Measurements from ENCODE around the gene UBA3.

DNA sequence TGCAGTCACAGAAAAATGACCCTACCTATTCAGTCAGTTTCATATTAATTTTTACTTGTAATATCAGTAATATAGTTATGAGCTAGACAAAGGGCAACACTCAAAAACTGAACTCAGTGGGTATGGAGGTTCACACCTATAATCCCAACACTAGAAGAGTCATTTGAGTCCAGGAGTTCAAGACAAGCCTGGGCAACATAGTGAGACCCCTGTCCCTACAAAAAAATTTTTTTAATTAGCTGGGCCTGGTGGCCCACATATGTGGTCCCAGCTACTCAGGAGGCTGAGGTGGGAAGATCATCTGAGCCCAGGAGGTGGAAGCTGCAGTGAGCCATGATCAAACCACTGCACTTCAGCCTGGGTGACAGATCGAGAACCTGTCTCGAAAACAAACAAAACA is 31.2 kb downstream of the UBA3 start:
- TF ChIP-seq, protein P1, sequence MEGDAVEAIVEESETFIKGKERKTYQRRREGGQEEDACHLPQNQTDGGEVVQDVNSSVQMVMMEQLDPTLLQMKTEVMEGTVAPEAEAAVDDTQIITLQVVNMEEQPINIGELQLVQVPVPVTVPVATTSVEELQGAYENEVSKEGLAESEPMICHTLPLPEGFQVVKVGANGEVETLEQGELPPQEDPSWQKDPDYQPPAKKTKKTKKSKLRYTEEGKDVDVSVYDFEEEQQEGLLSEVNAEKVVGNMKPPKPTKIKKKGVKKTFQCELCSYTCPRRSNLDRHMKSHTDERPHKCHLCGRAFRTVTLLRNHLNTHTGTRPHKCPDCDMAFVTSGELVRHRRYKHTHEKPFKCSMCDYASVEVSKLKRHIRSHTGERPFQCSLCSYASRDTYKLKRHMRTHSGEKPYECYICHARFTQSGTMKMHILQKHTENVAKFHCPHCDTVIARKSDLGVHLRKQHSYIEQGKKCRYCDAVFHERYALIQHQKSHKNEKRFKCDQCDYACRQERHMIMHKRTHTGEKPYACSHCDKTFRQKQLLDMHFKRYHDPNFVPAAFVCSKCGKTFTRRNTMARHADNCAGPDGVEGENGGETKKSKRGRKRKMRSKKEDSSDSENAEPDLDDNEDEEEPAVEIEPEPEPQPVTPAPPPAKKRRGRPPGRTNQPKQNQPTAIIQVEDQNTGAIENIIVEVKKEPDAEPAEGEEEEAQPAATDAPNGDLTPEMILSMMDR (IDR thresholded peaks at IDR 0.05), result no peak
- TF ChIP-seq ZFX (IDR thresholded peaks at IDR 0.05; ENCODE audit: borderline replicate concordance), result no peak
